GM12891 (cell line): Measurements from ENCODE around the gene FTO.
"Not testable (repeated sequence)": the region's sequence is repeated elsewhere in the genome, so short reads cannot be mapped to it uniquely, and the experiment has no call there.

Experiments
- DNase-seq: peaks from one replicate; pipeline ENCODE4 v3.0.0; 2011; ENCODE audit warnings: low spot score; ENCODE audit not compliant: insufficient read length
- FAIRE-seq: peaks from 2 replicates; lab custom pipeline; 2011; peaks lifted over from hg19 to GRCh38; lab: Jason Lieb, UNC
- PAX5 ChIP-seq: IDR thresholded peaks from 2 replicates; pipeline ENCODE4 v1.6.1; 2011; ENCODE audit warnings: low read length, moderate library complexity, mild to moderate bottlenecking; ENCODE audit not compliant: insufficient read depth, severe bottlenecking
- POLR2A ChIP-seq: IDR thresholded peaks from 2 replicates; pipeline ENCODE4 v1.6.1; 2011; ENCODE audit warnings: low read depth, low read length, control low read depth
- POLR2AphosphoS5 ChIP-seq: IDR thresholded peaks from 2 replicates; pipeline ENCODE4 v1.6.1; 2011; ENCODE audit warnings: low read depth, low read length, control low read depth
- POU2F2 ChIP-seq: IDR thresholded peaks from 2 replicates; pipeline ENCODE4 v1.6.1; 2011; ENCODE audit warnings: low read depth, mild to moderate bottlenecking, control low read depth, low read length, moderate library complexity
- SPI1 ChIP-seq: IDR thresholded peaks from 2 replicates; pipeline ENCODE4 v1.6.1; 2011; ENCODE audit warnings: low read depth, low read length, control low read depth
- TAF1 ChIP-seq: IDR thresholded peaks from 2 replicates; pipeline ENCODE4 v1.6.1; 2011; ENCODE audit warnings: low read depth, low read length, control low read depth

The FTO gene

DNA sequence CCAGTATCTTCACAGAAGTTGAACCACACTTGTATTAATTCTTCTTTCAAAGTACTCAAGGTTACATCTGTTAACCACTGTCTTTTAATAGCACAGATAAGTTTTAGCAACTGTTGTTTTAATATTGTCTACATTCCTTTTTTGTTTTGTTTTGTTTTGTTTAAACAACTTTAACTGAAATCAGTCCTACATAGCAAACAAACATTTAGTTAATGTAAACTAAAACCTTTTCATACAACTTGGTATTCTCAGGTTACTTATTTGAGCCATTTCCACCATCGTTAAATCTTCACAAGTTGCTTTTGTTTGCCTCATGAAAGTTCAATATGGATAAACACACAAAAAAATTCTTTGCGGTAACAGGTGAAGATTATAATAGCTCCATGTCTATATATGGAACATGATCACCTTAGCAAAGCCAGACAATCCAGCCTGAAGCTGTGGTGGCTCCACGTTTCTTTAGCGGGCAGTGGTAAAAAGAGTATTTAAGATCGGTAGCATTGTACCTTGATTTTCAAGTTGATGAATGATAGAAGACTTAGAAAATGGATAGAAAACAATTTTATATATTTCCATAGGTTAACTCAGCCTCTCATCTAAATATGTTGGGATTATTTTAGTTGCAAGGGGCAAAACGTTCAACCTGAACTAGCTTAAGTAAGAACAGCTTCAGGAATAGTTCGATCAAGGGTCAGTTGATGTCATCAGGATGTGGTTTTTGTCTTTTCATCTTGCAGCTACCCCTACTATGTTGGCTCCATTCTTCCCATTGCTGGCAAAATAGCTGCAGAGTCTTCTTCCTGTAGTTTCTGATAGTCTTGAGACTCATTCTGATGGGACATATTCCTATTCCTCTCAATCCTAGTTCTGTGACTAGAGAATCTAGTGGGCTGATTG is 182.8 kb downstream of the FTO start:
- DNase-seq: no peak
- FAIRE-seq: no peak
- TF ChIP-seq POLR2A (no peak), PAX5 (no peak)

DNA sequence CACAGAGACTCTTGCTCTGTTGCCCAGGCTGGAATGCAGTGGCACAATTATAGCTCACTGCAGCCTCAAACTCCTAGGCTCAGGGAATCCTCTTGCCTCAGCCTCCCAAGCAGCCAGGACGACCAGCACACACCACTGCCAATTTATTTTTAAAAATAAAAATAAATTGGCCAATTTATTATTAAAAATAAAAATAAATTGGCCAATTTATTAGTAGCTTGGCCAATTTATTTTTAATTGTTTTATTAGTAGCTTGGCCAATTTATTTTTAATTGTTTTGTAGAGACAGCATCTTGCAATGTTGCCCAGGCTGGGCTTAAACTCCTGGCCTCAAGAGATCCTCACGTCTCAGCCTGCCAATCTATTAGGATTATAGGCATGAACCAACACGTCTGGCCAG is 184.3 kb downstream of the FTO start:
- DNase-seq: no peak
- FAIRE-seq: no peak
- TF ChIP-seq POLR2A (no peak), SPI1 (no peak), POU2F2 (no peak), PAX5 (no peak), TAF1 (no peak), POLR2AphosphoS5 (no peak)

DNA sequence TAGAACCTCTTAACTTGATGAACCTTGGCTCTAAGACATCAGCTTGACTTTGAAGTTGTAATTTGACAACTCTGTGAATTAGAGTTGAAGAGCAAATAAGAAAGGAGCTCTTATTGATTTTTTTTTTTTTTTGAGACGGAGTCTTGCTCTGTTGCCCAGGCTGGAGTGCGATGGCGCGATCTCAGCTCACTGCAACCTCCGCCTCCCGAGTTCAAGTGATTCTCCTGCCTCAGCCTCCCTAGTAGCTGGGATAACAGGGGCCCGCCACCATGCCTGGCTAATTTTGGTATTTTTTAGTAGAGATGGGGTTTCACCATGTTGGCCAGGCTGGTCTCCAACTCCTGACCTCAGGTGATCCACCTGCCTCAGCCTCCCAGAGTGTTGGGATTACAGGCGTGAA is 186.9 kb downstream of the FTO start:
- FAIRE-seq, DNase-seq: not testable (repeated sequence)

DNA sequence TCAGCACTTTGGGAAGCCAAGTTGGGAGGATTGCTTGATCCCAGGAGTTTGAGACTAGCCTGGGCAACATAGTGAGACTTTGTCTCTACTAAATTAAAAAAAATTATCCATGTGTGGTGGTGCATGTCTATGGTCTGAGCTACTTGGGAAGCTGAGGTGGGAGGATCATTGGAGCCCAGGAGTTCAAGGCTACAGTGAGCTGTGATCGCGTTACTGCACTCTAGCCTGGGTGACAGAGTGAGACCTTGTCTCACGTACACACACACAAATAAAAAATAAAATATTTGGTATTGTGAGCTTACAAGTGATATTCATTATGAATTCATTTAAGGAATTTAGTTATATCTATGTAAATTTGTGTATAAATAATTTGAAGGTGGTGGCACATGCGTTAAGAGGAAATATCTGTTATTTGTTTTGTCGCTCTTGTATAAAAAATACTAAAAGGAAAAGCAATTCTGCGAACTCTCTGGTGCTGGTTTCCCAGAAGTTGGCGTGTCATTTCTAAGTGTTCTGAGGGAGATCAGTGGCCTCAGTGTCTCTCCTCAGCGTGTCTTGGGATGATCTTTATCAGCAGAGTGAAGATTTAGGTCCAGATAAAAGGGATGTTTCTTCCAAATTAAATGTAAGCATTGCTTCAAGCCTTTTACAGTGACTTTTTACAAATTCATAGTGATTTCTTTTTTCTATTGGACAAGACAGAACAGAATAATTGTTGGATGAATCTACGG is 187.6 kb downstream of the FTO start:
- DNase-seq (no peak), FAIRE-seq (no peak)
- TF ChIP-seq PAX5: no peak
- no peak for TF ChIP-seq POU2F2
- TF ChIP-seq SPI1: no peak
- TF ChIP-seq POLR2AphosphoS5: no peak
- TF ChIP-seq POLR2A: no peak
- TF ChIP-seq TAF1: no peak

DNA sequence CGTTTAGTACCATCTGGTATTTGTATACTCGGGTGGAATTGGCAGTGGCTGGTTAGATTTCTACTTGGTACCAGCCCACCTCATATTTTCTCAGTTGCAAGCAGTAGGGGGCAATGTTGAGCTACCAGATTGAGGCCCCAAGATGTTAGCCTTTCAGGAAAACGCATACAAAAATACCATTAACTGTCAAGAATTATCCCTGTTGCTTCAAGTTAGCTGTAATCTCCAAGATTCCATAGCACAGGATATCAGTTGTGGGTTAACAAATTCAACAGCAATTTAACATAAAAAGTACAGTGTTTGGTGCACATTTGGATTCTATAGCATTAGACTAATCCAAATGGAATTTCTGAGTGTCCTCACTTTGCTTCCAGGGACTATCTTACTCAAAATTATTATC is 188.2 kb downstream of the FTO start:
- FAIRE-seq (peak; percentile 68), DNase-seq (no peak)
- TF ChIP-seq POU2F2: no peak

DNA sequence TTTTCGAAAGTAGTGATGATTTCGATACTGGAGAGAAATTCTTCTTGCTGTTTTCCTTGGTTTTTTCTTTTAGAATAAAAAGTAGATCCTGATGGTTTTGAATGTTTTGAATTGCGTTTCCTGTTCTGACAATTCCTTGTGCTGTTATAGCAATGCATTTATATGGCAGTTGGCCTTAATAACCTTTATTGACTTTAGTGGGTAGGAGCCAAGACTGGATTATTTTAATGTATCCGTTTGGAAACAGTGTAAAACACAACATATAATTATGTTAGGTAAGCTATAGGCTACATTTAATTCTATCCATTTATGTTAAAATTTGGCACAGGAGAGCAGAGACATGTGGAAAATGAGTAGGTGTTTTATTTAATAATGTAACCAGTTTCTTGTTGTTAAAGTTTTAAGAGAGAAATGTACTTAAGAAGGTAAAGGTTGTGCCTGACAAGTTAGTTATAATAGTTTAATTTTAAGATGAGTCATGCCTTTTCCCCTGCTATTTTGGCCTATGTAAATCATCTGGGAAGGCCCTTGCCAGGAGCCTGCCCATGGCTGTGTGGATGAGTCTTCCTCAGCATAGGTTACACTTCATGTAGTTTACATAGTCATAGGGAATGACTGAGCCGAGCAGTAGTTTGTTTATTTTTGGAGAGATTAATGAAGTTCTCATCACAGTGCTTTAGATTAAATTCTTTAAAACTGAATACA is 189.9 kb downstream of the FTO start:
- TF ChIP-seq POU2F2: no peak
- no peak for TF ChIP-seq PAX5
- no peak for TF ChIP-seq POLR2AphosphoS5
- TF ChIP-seq SPI1: no peak
- no peak for TF ChIP-seq POLR2A
- no peak for TF ChIP-seq TAF1
- FAIRE-seq (no peak), DNase-seq (no peak)

DNA sequence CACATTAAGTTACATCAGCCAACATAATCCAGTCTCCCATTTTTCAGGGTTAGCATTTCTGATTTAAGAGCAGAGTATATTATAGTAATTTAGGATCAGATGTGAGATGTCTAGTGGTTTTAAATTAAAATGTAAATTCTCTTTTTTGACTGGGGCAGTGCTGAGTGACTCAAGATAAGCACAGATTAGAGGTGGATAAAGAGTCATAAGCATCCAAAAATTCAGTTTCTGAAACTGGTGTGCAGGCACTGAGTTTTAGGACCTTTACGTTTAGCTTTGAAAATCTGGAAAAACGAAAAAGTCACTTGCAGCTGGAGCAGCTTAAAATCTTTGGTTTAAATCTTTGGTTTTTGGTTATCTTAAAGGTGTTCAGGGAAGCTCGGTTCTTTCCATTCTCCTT is 190.7 kb downstream of the FTO start:
- no peak for DNase-seq
- no peak for TF ChIP-seq POU2F2
- no peak for TF ChIP-seq POLR2AphosphoS5
- no peak for TF ChIP-seq TAF1
- no peak for TF ChIP-seq POLR2A
- TF ChIP-seq SPI1: no peak
- no peak for TF ChIP-seq PAX5
- no peak for FAIRE-seq

DNA sequence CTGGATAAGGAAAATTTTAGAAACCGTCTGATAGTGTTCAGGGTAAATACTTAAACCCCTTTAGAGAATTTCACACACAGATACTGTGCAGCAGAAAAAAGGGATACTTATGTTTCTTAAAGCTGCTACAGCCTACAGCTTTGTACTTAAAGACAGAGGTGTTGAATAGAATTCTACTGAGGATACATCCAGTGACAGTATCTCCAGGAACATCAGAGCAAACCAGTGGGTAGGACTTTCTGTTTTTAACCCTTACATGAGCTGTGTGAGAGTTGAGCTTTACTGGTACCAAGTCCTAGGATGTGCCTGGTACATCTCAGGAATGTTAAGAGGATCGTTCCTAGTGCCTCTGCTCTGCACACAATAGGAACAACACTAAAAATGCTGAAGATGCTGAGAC is 191.5 kb downstream of the FTO start:
- TF ChIP-seq TAF1 (no peak), POLR2A (no peak), PAX5 (no peak), POLR2AphosphoS5 (no peak), POU2F2 (no peak), SPI1 (no peak)
- FAIRE-seq: no peak
- DNase-seq: no peak

DNA sequence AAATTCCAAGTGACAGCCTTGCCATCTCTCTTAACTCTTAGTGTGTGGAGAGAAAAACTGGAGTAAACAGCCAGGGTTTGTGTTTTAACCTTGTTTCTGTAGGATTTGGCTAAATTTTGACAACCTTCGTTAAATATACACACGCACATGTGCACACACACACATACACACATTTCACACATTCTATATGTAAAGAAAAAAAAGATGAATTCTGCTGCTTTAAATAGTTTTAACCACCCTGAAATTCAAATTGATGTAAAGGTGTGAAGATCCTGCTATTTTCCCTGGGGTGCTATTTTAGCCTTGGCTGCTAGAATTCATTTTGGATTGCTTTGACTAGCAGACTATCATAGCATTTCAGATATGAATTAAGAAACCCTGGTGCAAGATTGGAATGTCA is 191.9 kb downstream of the FTO start:
- FAIRE-seq (no peak), DNase-seq (no peak)
- TF ChIP-seq PAX5 (no peak), POLR2A (no peak), POU2F2 (no peak), POLR2AphosphoS5 (no peak), TAF1 (no peak), SPI1 (no peak)

DNA sequence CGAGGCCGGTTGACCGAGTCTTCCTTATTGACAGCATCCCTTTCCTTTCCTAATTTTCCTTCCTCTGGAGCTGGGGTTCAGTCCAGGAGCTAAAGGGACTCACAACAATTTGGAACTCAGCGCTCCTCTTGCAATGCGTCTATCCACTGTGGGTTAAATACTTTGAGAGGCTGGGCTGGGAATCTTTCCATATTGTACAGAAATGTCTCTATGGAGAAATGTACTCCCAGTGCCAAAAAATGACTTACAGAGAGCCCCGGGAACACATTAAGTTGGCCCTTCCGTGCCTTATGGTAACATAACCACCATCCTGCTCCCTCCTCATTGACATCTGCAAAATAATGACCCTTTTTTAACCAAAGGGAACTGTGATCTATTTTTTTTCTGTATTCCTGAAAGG is 192.8 kb downstream of the FTO start:
- no peak for FAIRE-seq
- no peak for DNase-seq

More for the DNA sequence above, 192.8 kb downstream of the FTO start:
- TF ChIP-seq SPI1: no peak
- TF ChIP-seq PAX5: no peak
- no peak for TF ChIP-seq TAF1
- TF ChIP-seq POLR2A: no peak
- no peak for TF ChIP-seq POU2F2
- TF ChIP-seq POLR2AphosphoS5: no peak
